ENCODE data around the gene KCNH4. TPM values are rescaled to one million over a fixed set of nuclear protein-coding genes. Genes with fewer than 3 reads are reported as not detected.

Gene KCNH4
- total and polyA plus RNA-seq, 12 donors, result 0.13 to 1.0 (median 0.19) TPM; not detected in 2

DNA sequence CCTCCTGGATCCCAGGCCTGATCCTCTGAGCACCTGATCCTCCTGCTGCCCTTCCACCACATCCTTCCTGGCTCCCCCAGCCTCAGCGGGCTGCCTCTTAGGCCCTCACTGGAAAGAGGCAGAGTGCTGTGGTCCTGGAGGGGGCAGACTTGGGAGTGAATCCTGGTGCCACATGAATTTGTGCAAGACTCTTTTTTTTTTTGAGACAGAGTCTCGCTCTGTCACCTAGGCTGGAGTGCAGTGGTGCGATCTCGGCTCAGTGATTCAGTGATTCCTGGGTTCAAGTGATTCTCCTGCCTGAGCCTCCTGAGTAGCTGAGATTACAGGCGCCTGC lies 10.3 kb upstream of the KCNH4 start:
- Histone ChIP-seq H3K9me3 (replicated peaks in 1 of 3) (no peaks in the 10 kb centered on the region), H3K27me3 (no peaks in the 10 kb centered on the region), H3K4me3 (no peak overlapping the region), H3K36me3 (replicated peaks in 1 of 2) (no peaks in the 10 kb centered on the region), H3K27ac (no peak overlapping the region), H3K4me1 (replicated peaks in 1 of 2) (peaks cover 20 to 41% of the 10 kb centered on the region in 2 donors)
- intact Hi-C loops (cut with DNase I), result no loop called here
- 93 to 97% (median 96%) methylated on average over 5 of the region's 5 CpGs for WGBS, 4 donors
- DNase-seq, result no peak
- TF ChIP-seq POLR2A (IDR thresholded peaks at IDR 0.05), result no peak
- TF ChIP-seq, protein P1, sequence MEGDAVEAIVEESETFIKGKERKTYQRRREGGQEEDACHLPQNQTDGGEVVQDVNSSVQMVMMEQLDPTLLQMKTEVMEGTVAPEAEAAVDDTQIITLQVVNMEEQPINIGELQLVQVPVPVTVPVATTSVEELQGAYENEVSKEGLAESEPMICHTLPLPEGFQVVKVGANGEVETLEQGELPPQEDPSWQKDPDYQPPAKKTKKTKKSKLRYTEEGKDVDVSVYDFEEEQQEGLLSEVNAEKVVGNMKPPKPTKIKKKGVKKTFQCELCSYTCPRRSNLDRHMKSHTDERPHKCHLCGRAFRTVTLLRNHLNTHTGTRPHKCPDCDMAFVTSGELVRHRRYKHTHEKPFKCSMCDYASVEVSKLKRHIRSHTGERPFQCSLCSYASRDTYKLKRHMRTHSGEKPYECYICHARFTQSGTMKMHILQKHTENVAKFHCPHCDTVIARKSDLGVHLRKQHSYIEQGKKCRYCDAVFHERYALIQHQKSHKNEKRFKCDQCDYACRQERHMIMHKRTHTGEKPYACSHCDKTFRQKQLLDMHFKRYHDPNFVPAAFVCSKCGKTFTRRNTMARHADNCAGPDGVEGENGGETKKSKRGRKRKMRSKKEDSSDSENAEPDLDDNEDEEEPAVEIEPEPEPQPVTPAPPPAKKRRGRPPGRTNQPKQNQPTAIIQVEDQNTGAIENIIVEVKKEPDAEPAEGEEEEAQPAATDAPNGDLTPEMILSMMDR (IDR thresholded peaks at IDR 0.05), result no peak

DNA sequence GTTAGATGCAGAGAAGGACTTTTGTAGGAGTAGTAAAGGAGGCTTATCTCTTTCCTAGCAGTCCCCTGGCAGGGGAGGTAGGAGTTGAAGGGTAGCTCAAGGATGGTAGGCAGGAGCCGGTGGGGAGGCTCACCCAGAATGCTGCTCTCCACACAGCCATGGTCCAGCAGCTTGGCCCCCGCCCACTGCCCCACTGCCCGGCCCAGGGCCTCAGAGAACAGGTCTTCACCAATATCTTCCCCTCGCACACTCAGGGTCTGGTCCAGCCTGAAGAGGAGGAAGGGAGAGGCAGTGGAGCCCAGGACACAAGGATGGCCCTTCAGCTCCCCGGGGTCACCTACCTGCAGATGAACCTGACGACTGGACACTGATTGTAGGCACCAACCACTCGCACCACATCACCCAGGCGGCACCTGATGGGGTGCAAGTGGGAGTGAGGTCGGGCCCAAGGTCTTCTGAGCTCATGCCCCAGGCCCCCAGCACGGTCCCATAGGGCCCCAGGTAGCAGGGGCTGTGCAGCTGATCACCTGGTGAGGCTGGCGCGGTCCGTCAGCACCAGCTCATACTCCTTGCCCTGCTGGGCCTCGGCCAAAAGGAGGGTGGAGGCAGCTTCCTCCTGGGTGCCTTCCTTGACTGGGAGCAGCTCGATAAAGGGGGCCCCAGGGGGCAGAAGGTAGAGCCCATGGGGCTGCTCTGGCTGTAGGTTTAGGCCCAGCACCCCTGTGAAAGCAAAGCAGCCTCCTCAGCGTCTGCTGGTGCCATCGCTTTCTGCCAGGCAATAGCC lies 9.7 kb upstream of the KCNH4 start:
- intact Hi-C loops (cut with DNase I), result no loop called here
- WGBS, 4 donors, result 84 to 91% (median 89%) methylated on average over 5 to 17 of the region's 17 CpGs

GRCh38 chr17:42189651-42189965 lies 8.7 kb upstream of the KCNH4 start:
- Histone ChIP-seq H3K27ac (peak overlapping the region in 4 of 5 donors; percentile 6 to 55 (median 36)), H3K9me3 (replicated peaks in 1 of 3) (no peaks in the 10 kb centered on the region), H3K4me3 (no peak overlapping the region), H3K4me1 (replicated peaks in 1 of 2) (peaks cover 19 to 42% of the 10 kb centered on the region in 2 donors), H3K27me3 (no peaks in the 10 kb centered on the region), H3K36me3 (replicated peaks in 1 of 2) (no peaks in the 10 kb centered on the region)
- DNase-seq, result no peak
- intact Hi-C loops (cut with DNase I), result no loop called here
- WGBS, 4 donors, result 42 to 80% (median 50%) methylated on average over 10 to 11 of the region's 11 CpGs
- TF ChIP-seq, protein P1 (IDR thresholded peaks at IDR 0.05), result no peak
- TF ChIP-seq POLR2A (IDR thresholded peaks at IDR 0.05), result no peak

More for the DNA sequence above, 9.7 kb upstream of the KCNH4 start:
- H3K4me1 ChIP-seq (replicated peaks in 1 of 2), result peaks cover 20 to 41% of the 10 kb centered on the region in 2 donors
- H3K27ac ChIP-seq, result no peak overlapping the region
- no peaks in the 10 kb centered on the region for H3K9me3 ChIP-seq (replicated peaks in 1 of 3)
- no peak overlapping the region for H3K4me3 ChIP-seq
- no peak for DNase-seq
- TF ChIP-seq, protein P1 (IDR thresholded peaks at IDR 0.05), result no peak
- no peak for TF ChIP-seq POLR2A (IDR thresholded peaks at IDR 0.05)
- no peaks in the 10 kb centered on the region for H3K27me3 ChIP-seq
- no peaks in the 10 kb centered on the region for H3K36me3 ChIP-seq (replicated peaks in 1 of 2)

DNA sequence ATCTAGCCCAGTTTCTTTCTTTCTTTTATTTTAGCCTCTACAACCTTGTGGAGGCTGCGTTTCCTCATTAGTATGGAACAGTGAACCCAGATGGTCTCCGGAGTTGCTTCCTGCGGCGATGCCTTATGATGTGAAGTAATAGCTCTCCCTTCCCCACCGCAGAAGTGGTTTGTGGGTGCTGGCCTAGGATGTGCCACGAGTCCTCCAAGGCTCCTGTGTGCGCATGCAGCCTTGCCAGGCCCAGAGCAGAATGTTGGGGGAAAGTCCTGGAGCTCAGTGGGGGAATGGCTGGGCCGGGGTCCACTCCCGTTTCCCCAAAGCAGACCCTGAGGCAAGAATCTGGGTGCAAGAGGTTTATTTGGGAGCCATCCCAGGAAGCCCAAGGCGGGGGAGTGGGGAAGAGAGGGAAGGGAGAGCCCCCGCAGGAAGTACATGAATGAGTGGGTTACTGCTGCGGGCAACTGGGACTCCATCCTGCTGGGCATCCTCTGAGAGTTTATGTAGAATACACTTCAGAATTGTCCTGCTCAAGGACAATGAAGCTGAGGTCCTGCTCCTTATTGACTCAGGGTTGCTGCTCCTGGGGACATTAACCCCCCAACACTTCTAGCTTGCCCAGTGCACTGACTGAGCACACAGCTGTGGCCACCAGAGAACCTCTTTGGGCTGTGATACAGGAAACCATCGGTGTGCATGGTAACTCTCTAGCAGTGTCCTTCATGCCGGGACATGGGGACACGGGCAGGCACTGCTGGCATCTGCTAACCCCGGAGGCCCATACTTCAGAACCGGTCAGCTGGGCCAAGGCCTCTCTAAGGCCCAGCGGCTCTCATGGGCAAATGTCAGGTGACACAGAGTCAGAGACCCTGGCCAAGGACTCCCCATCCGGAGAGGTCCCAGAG lies 8.1 kb upstream of the KCNH4 start:
- intact Hi-C loops (cut with DNase I), result no loop called here
- Histone ChIP-seq H3K27ac (peak overlapping the region in 4 of 5 donors; percentile 6 to 55 (median 36)), H3K27me3 (no peaks in the 10 kb centered on the region), H3K9me3 (replicated peaks in 1 of 3) (no peaks in the 10 kb centered on the region), H3K4me3 (no peak overlapping the region), H3K36me3 (replicated peaks in 1 of 2) (no peaks in the 10 kb centered on the region), H3K4me1 (replicated peaks in 1 of 2) (peaks cover 21 to 42% of the 10 kb centered on the region in 2 donors)
- DNase-seq, result peak in 6 of 7 donors; percentile 45 to 75 (median 66)
- 59 to 73% (median 65%) methylated on average over 17 to 19 of the region's 19 CpGs for WGBS, 4 donors
- no peak for TF ChIP-seq POLR2A (IDR thresholded peaks at IDR 0.05)
- TF ChIP-seq, protein P1 (IDR thresholded peaks at IDR 0.05), result no peak
